ENCODE data around the gene SGCD.

Gene SGCD

GRCh38 chr5:156326718-156327259, at the start of gene SGCD:
SGCD (plus strand) TSS chr5:156327164.
- no peak within 1 kb of the TSS for H3K4me3 Mint-ChIP-seq
- H3K4me1 Mint-ChIP-seq (ENCODE audit: low read depth): no peaks in the 10 kb centered on the region
- DNase-seq: no peak
- H3K36me3 Mint-ChIP-seq (ENCODE audit: low read depth): no peaks in the 10 kb centered on the region
- no peak within 1 kb of the TSS for H3K27ac Mint-ChIP-seq
- H3K27me3 Mint-ChIP-seq: peaks cover 27% of the 10 kb centered on the region
- H3K9me3 Mint-ChIP-seq: no peaks in the 10 kb centered on the region

- no peaks in the 10 kb centered on the region for H3K4me1 Mint-ChIP-seq (ENCODE audit: low read depth)
- H3K27me3 Mint-ChIP-seq: peaks cover 7% of the 10 kb centered on the region
- no peaks in the 10 kb centered on the region for H3K9me3 Mint-ChIP-seq
- no peaks in the 10 kb centered on the region for H3K36me3 Mint-ChIP-seq (ENCODE audit: low read depth)
- no peak overlapping the region for H3K4me3 Mint-ChIP-seq
- H3K27ac Mint-ChIP-seq: no peak overlapping the region
- DNase-seq: no peak
Measured at GRCh38 chr5:156277290-156277689, 49.7 kb upstream of the SGCD start.

- H3K36me3 Mint-ChIP-seq (ENCODE audit: low read depth): no peaks in the 10 kb centered on the region
- no peaks in the 10 kb centered on the region for H3K4me1 Mint-ChIP-seq (ENCODE audit: low read depth)
- DNase-seq: no peak
- no peak overlapping the region for H3K4me3 Mint-ChIP-seq
- no peak overlapping the region for H3K27ac Mint-ChIP-seq
- peaks cover 3% of the 10 kb centered on the region for H3K27me3 Mint-ChIP-seq
- H3K9me3 Mint-ChIP-seq: peaks cover 3% of the 10 kb centered on the region
Measured at GRCh38 chr5:156295431-156295830, 31.5 kb upstream of the SGCD start.

GRCh38 chr5:156310115-156310514, 16.8 kb upstream of the SGCD start:
- Mint-ChIP-seq H3K36me3 (ENCODE audit: low read depth) (no peaks in the 10 kb centered on the region), H3K27me3 (peaks cover 1% of the 10 kb centered on the region), H3K9me3 (peaks cover 15% of the 10 kb centered on the region)

GRCh38 chr5:156312897-156313694, 13.9 kb upstream of the SGCD start:
- Mint-ChIP-seq H3K9me3 (no peaks in the 10 kb centered on the region), H3K36me3 (ENCODE audit: low read depth) (no peaks in the 10 kb centered on the region), H3K4me3 (no peak overlapping the region), H3K27me3 (peaks cover 6% of the 10 kb centered on the region), H3K4me1 (ENCODE audit: low read depth) (no peaks in the 10 kb centered on the region), H3K27ac (no peak overlapping the region)
- DNase-seq: no peak

More at GRCh38 chr5:156310115-156310514, 16.8 kb upstream of the SGCD start:
- no peaks in the 10 kb centered on the region for H3K4me1 Mint-ChIP-seq (ENCODE audit: low read depth)
- H3K27ac Mint-ChIP-seq: no peak overlapping the region
- no peak for DNase-seq
- no peak overlapping the region for H3K4me3 Mint-ChIP-seq

GRCh38 chr5:156314416-156314815, 12.5 kb upstream of the SGCD start:
- H3K4me3 Mint-ChIP-seq: no peak overlapping the region
- H3K27ac Mint-ChIP-seq: no peak overlapping the region
- no peak for DNase-seq
- no peaks in the 10 kb centered on the region for H3K36me3 Mint-ChIP-seq (ENCODE audit: low read depth)
- no peaks in the 10 kb centered on the region for H3K4me1 Mint-ChIP-seq (ENCODE audit: low read depth)
- H3K9me3 Mint-ChIP-seq: no peaks in the 10 kb centered on the region
- H3K27me3 Mint-ChIP-seq: peaks cover 6% of the 10 kb centered on the region

GRCh38 chr5:156322666-156323065, 4.3 kb upstream of the SGCD start:
- Mint-ChIP-seq H3K27ac (no peak overlapping the region), H3K4me1 (ENCODE audit: low read depth) (no peaks in the 10 kb centered on the region), H3K36me3 (ENCODE audit: low read depth) (no peaks in the 10 kb centered on the region), H3K27me3 (peaks cover 22% of the 10 kb centered on the region), H3K9me3 (no peaks in the 10 kb centered on the region), H3K4me3 (no peak overlapping the region)
- DNase-seq: no peak

GRCh38 chr5:156327296-156327695, 332 bp downstream of the SGCD start:
- Mint-ChIP-seq H3K9me3 (no peaks in the 10 kb centered on the region), H3K27me3 (peaks cover 27% of the 10 kb centered on the region), H3K4me3 (no peak overlapping the region), H3K36me3 (ENCODE audit: low read depth) (no peaks in the 10 kb centered on the region), H3K27ac (no peak overlapping the region), H3K4me1 (ENCODE audit: low read depth) (no peaks in the 10 kb centered on the region)
- DNase-seq: no peak

- Mint-ChIP-seq H3K9me3 (no peaks in the 10 kb centered on the region), H3K27ac (no peak overlapping the region), H3K4me1 (ENCODE audit: low read depth) (no peaks in the 10 kb centered on the region), H3K4me3 (no peak overlapping the region), H3K36me3 (ENCODE audit: low read depth) (no peaks in the 10 kb centered on the region), H3K27me3 (peaks cover 24% of the 10 kb centered on the region)
- no peak for DNase-seq
Measured at GRCh38 chr5:156328161-156328560, 1.2 kb downstream of the SGCD start.

- H3K27ac Mint-ChIP-seq: no peak overlapping the region
- DNase-seq: no peak
- no peaks in the 10 kb centered on the region for H3K36me3 Mint-ChIP-seq (ENCODE audit: low read depth)
- no peak overlapping the region for H3K4me3 Mint-ChIP-seq
- H3K9me3 Mint-ChIP-seq: no peaks in the 10 kb centered on the region
- peaks cover 20% of the 10 kb centered on the region for H3K27me3 Mint-ChIP-seq
- H3K4me1 Mint-ChIP-seq (ENCODE audit: low read depth): no peaks in the 10 kb centered on the region
Measured at GRCh38 chr5:156328766-156329165, 1.8 kb downstream of the SGCD start.

- no peak for DNase-seq
- H3K9me3 Mint-ChIP-seq: no peaks in the 10 kb centered on the region
- no peak overlapping the region for H3K27ac Mint-ChIP-seq
- no peak overlapping the region for H3K4me3 Mint-ChIP-seq
- H3K36me3 Mint-ChIP-seq (ENCODE audit: low read depth): no peaks in the 10 kb centered on the region
- peaks cover 19% of the 10 kb centered on the region for H3K27me3 Mint-ChIP-seq
- H3K4me1 Mint-ChIP-seq (ENCODE audit: low read depth): no peaks in the 10 kb centered on the region
Measured at GRCh38 chr5:156329171-156329611, 2.2 kb downstream of the SGCD start.

- Mint-ChIP-seq H3K9me3 (no peaks in the 10 kb centered on the region), H3K4me1 (ENCODE audit: low read depth) (no peaks in the 10 kb centered on the region), H3K27me3 (peaks cover 19% of the 10 kb centered on the region), H3K27ac (no peak overlapping the region), H3K4me3 (no peak overlapping the region), H3K36me3 (ENCODE audit: low read depth) (no peaks in the 10 kb centered on the region)
- no peak for DNase-seq
Measured at GRCh38 chr5:156330141-156330870, 3.3 kb downstream of the SGCD start.

GRCh38 chr5:156331181-156331580, 4.2 kb downstream of the SGCD start:
- no peaks in the 10 kb centered on the region for H3K9me3 Mint-ChIP-seq
- no peak overlapping the region for H3K4me3 Mint-ChIP-seq
- H3K27ac Mint-ChIP-seq: no peak overlapping the region
- no peak for DNase-seq
- peaks cover 19% of the 10 kb centered on the region for H3K27me3 Mint-ChIP-seq
- no peaks in the 10 kb centered on the region for H3K36me3 Mint-ChIP-seq (ENCODE audit: low read depth)
- H3K4me1 Mint-ChIP-seq (ENCODE audit: low read depth): no peaks in the 10 kb centered on the region

GRCh38 chr5:156331845-156332244, 4.9 kb downstream of the SGCD start:
- no peak overlapping the region for H3K4me3 Mint-ChIP-seq
- H3K9me3 Mint-ChIP-seq: no peaks in the 10 kb centered on the region
- H3K27ac Mint-ChIP-seq: no peak overlapping the region
- H3K27me3 Mint-ChIP-seq: peaks cover 13% of the 10 kb centered on the region
- H3K4me1 Mint-ChIP-seq (ENCODE audit: low read depth): no peaks in the 10 kb centered on the region
- no peak for DNase-seq
- H3K36me3 Mint-ChIP-seq (ENCODE audit: low read depth): no peaks in the 10 kb centered on the region

- H3K27me3 Mint-ChIP-seq: peaks cover 9% of the 10 kb centered on the region
- no peaks in the 10 kb centered on the region for H3K4me1 Mint-ChIP-seq (ENCODE audit: low read depth)
- no peak overlapping the region for H3K27ac Mint-ChIP-seq
- DNase-seq: no peak
- H3K9me3 Mint-ChIP-seq: no peaks in the 10 kb centered on the region
- no peak overlapping the region for H3K4me3 Mint-ChIP-seq
- no peaks in the 10 kb centered on the region for H3K36me3 Mint-ChIP-seq (ENCODE audit: low read depth)
Measured at GRCh38 chr5:156332245-156332644, 5.3 kb downstream of the SGCD start.
